HG03442 (cell line): ENCODE measurements around the gene ACSL3.
"Not testable (repeated sequence)": the region's sequence is repeated elsewhere in the genome, so short reads cannot be mapped to it uniquely, and the experiment has no call there.

Source experiments
- ATAC-seq: cut with Tn5 transposase; IDR thresholded peaks from one replicate; pipeline ENCODE4 v1.9.1; 2021; ENCODE audit warnings: mild to moderate bottlenecking, moderate library complexity; ENCODE audit not compliant: unreplicated experiment

The ACSL3 gene

DNA sequence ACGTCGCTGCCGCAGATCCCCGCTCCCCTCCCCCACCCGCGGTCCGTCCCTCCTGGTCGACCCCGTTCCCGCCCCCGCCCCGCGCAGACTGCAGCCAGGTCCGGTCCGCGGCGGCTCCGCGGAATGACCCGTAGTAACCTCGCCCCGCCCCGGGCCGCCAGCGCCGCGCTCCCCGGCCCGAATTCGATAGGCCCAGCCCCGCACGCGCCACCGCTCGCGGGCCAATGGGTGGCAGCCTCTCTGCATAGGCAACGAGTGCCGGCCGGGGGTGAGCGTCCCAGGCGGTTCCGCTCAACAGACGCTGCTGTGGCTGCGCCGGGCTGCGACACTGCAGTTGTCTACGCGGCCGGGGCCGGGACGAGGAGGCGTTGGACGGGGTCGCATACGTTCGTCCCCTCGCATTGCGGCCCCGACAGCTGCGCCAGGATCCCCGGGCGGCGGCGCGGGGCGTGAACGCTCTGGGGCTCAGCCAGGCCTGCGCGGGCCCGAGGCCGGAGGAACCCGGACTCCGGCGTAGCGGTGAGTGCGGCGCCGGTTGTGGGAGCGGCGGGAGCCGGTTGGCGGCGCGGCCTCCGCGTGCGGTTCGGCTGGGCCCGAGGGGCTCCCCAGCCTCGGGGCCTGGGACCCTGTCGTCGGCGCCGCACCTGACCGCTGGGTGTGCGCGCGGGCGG, at the start of gene ACSL3:
Gene ACSL3, plus strand, starts transcription at position 297 of the 671 bp plus-strand sequence. CDS start 47,737 bp downstream, outside the sequence.
- peak; percentile 98 for ATAC-seq

DNA sequence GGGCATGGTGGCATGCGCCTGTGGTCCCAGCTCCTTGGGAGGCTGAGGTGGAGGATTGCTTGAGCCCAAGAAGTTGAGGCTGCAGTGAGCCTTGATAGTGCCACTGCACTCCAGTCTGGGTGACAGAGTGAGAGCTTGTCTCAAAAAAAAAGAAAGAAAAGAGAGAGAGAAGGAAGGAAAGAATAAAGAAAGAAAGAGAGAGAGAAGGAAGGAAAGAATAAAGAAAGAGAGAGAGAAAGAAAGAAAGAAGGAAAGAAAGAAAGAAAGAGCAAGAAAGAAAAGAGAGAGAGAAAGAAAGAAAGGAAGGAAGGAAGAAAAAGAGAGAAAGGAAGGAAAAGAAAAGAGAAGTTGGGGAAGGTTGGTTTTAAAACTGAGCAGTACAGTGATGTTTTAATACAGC, 49.0 kb upstream of the ACSL3 start:
- ATAC-seq = no peak

DNA sequence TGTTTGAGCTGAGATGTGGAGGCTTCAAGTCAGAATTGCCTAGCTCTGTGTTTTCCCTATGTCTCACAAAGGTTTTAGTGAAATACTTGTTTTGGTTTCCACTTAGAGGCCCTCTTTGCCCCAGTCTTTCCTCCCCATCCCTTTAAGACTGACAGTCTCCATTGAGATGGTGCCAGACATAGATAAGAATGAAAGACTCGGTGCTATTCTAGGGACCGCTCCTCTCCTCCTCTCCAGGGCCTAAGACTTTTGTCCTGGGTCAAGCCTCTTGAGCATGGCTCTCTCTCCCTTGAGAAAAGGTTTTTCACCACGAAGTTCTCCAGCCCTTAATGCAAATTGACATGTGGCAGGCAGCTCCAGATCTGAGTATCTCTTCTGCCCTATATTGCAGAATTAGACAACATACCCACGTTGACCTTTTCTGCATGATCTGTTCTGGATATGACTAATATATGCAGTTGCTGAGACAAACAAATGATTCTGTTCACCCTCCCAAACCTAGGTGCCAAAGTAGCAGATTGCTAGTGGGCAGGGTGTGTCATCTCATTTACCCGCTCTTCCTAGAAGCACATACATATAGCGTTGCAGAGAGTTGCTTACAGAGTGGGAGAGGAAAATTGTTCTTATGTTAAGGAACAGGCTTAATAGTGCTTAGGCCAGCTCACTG, 47.5 kb upstream of the ACSL3 start:
- ATAC-seq = peak; percentile 95

DNA sequence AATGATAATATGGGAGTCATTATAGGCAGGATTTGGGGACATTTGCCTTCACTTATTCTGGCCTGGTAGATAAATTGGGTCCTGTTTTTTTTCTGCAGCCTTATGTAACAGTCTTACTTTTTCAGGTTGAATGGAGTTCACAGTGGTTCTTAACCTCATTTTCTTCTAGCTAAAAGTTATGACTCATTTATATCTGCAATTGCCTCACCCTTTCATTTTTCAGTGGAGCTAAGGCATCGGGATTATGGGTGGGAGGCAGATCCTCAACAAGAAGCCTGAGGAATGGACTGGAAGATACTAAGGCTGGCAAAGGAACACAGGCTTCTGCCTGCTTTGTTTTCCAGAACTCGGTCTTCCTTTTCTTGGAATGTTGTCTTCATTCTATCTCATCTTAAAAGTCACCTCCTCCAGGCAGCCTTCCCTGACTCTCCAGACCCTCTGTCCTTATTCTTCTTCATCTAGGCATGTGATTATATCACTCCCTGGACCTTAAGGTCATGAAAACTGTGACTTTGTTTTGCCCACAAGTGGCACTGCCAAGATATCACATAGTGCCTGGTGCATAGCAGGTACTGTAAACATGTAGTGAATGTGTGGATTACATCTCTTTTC, 41.0 kb upstream of the ACSL3 start:
- ATAC-seq = peak; percentile 42

DNA sequence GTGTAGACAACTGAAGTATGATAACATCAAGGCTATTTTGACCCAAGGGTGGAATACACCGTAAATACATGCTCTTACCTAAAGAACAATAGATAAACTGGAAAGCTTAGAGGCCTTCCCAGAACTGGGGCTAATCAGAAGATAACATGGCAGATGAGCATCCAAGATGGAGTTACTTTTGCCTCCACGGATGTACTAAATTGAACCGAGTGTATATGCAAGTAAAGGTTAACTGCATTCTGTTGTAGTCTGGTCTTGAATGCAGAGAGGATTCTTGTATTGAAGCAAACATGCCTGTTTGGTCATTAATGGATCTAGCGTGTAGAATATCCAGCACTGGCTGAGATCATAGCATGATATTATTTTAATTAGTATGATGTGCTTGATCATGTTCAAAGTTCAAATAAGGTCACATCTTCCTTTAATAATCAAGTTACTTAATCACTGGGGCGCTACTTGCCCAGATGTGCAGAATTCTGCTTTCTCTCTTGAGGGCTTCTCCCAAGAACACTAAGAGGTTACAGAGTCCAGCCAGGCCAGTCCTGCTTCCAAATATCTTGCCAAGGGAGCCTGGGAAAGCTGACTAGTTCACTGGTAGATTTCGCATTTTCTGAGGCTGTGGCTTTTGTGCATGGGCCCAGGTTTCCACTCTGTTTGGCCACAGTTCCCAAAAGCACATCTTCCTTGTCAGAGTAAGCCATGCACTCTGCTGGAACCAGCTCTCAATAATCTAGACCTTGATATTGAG, 37.5 kb upstream of the ACSL3 start:
- no peak for ATAC-seq

DNA sequence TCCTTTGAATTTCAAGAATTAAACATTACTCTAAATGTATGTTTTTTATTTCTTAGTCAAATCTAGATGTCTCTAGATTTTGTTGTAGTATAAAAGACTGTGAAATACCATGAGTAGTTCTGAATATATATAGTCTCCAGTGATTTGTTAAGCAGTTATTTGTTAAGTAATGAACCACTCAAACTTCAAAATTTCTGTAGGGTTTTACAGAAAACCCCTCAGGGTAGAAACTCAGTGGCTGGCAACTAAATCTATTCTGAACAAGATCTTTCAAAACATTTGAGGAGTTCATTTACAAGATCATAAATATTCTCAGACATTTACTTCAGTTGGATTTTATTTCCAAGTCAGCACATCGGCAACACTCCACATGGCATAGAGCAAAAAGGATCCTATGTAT, 35.8 kb upstream of the ACSL3 start:
- no peak for ATAC-seq

DNA sequence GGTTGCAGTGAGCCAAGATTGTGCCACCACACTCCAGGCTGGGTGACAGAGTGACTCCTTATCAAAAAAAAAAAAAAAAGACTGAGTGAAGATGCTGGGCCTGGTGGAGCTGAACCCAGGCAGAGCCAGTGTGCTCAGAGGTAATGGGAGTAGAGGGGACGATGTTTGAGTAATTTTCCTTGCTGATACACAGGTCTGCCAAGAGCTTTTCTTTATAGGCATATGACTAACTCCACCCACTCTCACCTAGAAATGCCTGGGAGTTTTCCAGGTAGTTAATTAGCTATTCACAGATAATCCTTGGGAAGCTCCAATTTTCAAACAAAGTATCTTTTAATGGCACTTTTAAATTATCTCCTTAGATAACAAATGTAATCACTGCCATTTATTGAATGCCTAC, 33.4 kb upstream of the ACSL3 start:
- no peak for ATAC-seq

DNA sequence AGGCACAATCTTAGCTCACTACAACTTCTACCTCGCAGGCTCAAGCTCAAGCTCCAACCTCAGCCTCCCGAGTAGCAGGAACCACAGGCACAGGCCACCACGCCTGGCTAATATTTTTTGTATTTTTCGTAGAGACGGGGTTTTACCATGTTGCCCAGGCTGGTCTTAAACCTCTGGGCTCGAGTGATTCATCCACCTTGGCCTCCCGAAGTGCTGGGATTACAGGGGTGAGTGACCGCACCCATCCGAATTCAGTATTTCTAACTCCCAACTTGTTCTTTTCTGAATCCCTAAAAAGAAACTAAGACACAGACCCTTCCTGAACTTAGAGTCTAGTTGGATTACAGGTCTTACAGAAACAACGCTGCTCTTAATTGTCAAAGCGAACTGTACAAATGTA, 32.3 kb upstream of the ACSL3 start:
- no peak for ATAC-seq

DNA sequence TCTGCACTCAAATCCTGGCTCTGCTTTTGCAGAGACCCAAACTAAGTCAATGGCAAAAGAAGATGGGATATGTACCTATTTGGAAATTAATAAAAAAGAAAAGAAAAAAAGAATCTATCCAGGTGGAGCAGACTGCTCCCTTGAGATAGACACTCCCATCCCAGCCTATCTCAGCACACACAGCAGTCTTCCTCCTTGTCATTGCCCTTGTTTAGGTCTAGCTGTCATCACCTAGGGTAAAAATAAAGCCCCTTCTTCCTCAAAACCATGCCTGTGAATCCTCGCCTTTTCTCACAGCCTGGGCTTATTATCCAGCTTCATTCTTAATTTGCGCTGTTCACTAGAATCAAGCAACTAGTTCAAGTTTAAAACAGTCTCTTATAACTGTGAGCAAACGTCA, 30.7 kb upstream of the ACSL3 start:
- no peak for ATAC-seq

DNA sequence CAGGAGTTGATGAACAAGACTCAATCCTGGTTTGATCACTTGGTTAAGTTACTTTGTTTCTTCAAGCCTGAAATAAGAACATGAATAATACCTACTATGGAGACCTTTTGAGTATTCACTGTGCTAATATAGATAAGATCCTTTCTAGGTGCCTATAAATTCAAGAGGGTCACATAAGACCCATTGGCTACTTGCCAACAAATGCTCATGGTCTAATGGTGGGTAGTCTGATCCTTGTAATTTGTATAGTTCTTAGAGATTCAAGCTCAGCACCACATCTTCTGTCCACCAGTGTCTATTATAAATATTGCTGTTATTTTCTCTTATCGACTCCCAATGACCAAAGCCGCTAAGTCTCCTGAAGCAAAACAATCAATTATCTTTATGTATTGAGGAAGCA, 27.4 kb upstream of the ACSL3 start:
- no peak for ATAC-seq

DNA sequence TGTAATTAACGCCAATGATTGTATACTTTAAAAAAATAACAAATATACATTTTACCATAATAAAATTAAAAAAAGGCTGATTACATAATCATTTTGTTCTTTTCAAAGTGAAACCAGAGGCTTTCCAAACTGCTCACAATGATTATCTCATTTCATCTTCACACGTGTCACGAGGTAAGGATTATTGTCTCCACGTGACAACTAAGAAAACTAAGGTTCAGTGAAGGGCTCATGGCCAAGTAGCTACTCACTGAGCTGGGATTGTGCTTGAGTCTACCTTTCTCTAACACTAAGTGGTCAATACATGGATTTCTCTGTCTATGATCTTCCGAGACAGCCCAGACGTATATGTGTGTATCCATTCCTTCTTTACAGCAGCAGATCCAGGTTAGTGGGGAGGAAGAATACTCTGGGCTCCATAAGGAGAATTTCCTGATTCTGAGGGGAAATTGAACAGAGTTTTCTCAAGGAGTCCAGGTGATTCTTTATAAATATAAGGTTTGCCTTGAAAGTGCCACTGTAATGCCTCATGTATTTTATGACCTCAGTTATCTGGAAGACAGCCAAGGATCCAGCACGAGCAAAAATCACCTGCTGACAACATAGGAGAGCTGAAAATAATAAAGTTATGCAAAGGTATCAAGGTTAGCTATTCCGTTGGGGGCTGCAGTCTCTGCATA, 25.6 kb upstream of the ACSL3 start:
- no peak for ATAC-seq

DNA sequence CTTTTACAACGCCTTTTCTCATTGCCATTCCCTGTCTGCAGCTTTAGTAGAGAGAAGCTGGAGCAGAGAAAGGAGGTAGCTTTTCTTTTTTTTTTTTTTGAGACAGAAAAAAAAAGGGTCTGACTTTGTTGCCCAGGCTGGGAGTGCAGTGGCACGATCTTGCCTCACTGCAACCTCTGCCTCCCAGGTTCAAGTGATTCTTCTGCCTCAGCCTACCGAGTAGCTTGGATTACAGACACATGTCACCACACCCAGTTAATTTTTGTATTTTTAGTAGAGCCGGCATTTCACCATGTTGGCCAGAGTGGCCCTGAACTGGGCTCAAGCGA, 25.0 kb upstream of the ACSL3 start:
- no peak for ATAC-seq

DNA sequence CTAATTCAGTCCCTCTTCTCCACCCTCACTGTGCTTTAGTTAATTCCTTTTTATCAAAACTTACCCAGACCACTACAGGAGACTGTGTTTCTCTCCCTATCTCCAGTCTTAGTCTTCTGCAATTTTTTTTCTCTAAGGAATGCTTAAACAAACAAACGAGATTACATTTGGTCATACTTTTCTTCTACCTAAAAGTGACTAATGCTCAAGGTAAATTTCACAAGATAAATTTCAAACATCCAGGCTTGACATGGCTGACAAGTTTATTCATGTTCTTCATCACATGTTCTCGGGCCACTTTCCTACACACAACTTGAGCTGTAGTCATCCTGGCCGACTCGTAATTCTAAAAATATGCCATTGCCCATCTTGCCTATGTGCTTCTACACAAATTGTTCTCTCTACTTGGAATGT, 23.2 kb upstream of the ACSL3 start:
- ATAC-seq = no peak

DNA sequence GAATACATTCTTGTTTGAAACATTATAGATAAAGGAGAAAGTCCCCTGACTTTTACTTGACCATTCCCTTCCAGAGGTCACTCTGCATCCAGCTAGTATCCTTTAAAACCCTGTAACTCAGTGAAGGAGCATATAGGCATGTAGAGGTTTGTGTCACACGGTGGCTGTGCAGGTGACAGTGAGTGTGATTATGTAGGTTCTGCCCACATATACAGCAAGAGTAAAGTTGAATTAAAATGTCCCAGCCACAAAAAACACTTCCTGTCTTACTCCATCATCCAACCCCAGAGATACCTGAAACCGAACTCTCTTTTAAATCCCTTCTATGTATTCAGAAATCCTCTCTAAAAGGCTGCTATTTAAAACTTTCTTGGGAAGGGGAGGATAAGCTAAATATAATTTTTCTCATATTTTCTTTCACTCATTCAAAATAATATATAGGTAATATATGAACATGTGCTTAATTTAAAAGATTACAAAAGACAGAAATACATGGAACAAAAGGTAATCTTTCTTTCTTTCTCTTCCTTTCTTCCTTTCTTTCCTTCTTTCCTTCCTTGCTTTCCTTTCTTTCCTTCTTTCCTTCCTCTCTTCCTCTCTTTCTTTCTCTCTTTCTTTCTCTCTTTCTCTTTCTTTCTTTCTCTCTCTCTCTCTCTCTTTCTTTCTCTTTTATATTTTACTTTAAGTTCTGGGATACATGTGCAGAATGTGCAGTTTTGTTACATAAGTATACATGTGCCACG, 20.6 kb upstream of the ACSL3 start:
- ATAC-seq = no peak

DNA sequence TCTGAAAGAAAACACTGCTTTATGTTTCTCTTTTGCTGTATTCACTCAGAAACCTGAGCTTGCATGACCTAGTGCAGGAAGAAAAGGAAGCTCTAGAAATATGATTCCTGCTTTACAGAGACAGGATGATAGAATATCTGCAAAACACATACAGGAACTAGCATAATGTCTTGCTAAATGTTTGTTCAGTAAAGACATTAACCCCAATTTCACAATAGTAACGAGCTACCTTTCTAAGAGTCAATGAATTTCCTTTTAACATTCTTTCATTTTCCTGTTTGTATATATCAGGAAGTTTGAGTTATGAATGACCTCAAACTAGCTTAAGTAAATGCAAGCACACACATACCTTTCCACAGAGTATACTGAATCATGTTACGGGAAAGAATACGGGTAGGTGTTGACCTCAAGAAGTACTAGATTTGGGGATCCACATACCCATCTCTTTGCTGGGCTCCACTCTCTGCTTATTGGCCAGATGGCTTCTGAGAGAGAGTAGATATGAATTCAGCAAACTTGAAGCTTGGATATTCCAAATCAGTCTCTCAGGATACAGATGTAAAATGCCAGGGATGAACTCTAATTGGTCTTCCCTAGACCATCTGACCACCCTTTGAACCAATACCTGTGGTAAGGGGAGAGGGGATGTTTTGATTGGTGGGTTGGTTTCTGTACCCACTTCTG, 18.2 kb upstream of the ACSL3 start:
- no peak for ATAC-seq

DNA sequence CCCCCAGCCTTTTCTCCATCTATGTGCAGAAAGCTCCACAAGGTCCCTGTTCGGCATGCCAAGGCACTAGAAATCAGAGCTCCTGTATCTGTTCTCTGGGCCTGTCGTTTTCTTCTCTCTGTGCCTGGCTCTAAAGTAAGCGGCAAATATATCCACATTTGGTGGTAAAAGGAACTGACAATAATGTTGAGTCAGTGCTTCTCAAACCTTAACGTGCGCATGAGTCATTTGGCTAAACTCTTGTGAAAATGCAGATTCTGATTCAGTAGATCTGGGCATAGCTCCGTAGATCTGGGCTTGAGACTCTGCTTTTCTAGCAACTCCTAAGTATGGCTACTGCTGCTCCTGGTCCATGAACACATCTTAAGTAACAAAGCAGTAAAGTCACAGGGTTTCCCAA, 16.5 kb upstream of the ACSL3 start:
- no peak for ATAC-seq

DNA sequence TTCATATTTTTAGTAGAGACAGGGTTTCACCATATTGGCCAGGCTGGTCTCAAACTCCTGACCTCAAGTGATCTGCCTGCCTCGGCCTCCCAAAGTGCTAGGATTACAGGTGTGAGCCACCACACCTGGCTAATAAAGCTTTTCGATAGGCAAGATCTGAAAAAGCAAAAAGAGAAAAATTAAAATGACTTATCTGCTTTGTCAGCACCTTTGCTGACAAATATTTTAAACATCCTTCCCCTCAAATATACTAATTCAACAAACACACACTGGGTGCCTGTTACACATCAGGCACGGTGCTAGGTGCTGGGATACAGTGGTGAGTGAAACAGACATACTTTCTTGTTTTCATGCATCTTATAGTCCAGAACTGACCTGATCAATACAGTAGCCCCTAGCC, 15.5 kb upstream of the ACSL3 start:
- ATAC-seq = not testable (repeated sequence)

DNA sequence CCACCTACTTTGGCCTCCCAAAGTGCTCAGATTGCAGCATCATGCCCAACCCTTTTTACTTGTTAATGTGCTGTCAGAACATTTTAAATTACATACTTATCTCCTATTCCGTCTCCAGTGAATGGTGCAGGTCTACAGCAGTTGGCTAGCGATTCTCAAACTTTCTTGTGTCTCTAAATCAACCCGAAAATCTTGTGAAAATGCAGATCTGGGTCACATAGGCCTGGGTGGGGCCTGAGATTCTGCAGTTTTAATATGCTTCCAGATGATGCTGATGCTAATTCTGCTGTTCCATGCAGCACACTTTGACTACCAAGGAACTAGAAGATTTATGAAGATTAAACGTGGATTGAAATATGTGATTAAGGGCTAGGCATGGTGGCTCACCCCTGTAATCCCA, 14.8 kb upstream of the ACSL3 start:
- no peak for ATAC-seq

DNA sequence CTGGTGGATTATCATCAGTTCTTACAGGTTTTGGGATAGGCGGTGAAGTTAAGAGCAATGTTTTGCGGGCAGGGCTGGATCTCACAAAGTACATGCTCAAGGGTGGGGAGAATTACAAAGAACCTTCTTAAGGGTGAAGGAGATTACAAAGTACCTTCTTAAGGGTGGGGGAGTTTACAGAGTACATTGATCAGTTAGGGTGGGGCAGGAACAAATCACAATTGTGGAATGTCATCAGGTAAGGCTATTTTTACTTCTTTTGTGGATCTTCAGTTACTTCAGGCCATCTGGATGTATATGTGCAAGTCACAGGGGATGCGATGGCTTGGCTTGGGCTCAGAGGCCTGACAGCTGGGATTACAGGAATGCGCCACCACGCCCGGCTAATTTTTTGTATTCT, 12.8 kb upstream of the ACSL3 start:
- not testable (repeated sequence) for ATAC-seq

DNA sequence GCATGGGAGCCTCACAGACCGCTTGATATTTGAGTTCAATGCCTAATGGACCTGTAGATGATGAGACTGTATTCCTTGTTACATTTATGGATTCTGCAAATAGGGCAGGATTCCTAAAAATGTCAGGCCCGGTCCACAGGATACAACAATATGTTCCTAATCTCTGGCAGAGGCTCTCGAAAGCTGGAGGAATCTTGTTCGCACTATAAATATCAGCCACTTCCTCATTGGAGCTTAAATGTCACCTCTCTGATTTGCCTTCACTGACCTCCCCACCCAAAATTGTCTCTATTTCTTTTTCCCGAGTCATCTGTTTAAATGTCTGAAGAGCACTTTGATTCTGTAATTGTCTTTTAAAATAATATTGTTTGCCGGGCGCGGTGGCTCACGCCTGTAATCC, 12.0 kb upstream of the ACSL3 start:
- no peak for ATAC-seq
